HG02840 (cell line): Measurements from ENCODE around the gene IQCM.

Experiments used
- ATAC-seq: cut with Tn5 transposase; IDR thresholded peaks from one replicate; pipeline ENCODE4 v1.9.1; 2021; ENCODE audit warnings: mild to moderate bottlenecking, moderate library complexity, moderate number of reproducible peaks; ENCODE audit not compliant: unreplicated experiment, low FRiP score

IQCM gene

DNA sequence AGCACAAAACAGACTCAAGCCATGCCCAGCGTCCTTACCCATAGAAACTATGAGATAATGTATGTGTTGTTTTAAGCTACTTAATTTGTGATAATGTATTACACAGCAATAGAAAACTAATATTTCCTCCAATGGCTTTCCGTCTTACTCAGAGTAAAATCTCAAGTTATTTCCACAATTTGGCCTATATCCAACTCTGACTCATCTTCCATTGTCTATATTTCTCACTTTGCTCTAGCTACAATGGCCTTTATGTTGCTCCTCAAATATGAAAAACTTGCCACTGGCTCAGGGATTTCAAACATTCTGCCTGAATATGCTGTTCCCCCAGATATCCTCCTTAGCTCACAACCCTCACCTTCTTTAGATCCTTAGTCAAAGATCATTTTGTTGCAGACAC, 31.6 kb downstream of the IQCM start:
- no peak for ATAC-seq

GRCh38 chr4:149781150-149781549, 34.5 kb downstream of the IQCM start:
- ATAC-seq, result no peak

DNA sequence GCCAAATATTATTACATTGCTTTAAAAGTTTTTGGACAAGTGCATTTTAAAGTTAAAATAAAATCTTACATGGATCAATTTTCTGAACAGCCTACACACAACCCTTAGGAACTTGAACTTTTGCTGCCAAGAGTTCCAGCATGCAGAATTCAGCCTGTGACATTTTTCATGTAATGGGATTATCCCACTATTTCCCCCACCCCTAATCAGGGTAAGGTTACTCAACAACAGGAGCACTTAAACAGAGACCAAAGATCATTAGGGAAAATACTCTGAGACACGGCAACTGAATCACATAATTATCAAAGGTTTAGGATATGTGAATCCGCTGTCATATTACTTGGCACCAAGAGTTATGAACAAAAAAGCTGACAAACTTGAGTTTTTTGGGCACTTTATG, 47.2 kb downstream of the IQCM start:
- no peak for ATAC-seq

- ATAC-seq, result no peak
Measured at GRCh38 chr4:149766135-149766534, 49.5 kb downstream of the IQCM start.

DNA sequence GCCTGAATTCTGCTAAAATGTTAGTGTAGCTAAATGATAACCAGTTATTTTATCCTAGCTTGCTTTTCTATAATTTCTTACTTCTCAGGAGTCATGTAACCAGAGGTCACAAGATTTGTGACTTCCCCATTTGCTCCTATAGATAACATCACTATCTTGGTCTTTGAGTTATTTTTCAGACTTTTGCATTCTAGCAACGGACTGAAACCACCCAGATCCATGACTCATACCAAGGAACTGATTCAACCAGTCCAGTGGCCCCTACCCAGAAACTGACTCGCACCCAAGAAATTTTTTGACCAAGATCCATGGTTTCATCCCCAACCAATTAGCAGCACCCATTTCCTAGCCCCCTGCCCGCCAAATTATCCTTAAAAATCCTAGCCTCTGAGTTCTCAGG, 50.0 kb downstream of the IQCM start:
- no peak for ATAC-seq

- ATAC-seq, result no peak
Measured at GRCh38 chr4:149755969-149756368, 59.7 kb downstream of the IQCM start.

- no peak for ATAC-seq
Measured at GRCh38 chr4:149754526-149754925, 61.1 kb downstream of the IQCM start.

DNA sequence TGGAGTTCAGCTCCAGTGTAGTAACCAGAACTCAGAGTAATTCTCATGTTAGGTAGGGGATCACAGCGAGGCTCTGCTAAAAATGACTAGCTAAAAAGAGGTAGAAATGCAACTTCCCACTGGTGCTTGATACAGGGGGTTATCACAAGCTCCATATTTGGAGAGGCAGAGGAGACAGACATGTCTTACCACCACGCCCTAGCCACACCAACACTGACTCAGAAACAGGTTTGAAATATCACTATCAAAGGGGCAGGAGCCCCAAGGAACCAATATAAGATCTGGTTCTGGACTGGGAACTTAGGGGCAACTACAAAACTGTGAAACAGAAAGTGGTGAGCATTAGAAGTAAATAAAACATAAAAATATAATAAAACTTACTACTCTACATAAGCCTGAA, 62.9 kb downstream of the IQCM start:
- no peak for ATAC-seq

DNA sequence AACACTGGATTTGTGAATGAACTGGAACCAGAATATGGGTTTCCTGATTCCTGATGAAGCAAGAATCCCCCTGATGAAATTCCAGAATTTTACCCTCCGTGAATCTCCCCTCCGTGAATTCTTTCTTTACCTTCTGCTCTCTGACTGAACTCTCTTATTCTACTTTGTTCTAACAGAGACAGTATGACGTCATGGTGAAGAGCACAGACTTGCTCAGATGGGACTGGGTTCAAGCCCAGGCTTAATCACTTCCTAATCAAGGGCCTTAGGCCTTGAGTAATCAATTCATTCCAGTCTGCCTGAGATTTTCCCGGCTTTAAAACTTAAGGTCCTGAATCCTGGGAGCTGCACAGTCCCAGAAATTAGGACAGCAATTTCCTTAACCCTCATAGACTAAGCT, 64.5 kb downstream of the IQCM start:
- ATAC-seq, result no peak

GRCh38 chr4:149749784-149750183, 65.9 kb downstream of the IQCM start:
- ATAC-seq, result no peak

DNA sequence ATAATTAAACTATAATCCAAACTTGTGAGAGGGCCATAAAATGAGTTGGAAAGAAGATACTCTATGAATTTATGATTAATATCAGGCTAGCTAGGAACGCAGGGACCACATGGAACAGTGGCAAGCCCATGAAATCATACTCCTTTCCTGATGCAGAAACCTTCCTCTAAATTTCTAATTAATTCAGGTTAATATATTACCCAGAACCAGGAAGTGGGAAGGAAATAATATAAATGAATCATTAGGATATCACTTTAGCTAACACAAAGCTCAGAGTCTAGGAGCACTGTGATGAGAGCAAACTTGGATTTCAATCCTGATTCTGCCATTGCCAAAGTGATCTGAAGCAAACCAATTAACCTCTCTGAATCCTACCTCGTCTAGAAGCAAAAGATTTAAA, 68.0 kb downstream of the IQCM start:
- ATAC-seq, result no peak

- no peak for ATAC-seq
Measured at GRCh38 chr4:149746276-149746675, 69.4 kb downstream of the IQCM start.

DNA sequence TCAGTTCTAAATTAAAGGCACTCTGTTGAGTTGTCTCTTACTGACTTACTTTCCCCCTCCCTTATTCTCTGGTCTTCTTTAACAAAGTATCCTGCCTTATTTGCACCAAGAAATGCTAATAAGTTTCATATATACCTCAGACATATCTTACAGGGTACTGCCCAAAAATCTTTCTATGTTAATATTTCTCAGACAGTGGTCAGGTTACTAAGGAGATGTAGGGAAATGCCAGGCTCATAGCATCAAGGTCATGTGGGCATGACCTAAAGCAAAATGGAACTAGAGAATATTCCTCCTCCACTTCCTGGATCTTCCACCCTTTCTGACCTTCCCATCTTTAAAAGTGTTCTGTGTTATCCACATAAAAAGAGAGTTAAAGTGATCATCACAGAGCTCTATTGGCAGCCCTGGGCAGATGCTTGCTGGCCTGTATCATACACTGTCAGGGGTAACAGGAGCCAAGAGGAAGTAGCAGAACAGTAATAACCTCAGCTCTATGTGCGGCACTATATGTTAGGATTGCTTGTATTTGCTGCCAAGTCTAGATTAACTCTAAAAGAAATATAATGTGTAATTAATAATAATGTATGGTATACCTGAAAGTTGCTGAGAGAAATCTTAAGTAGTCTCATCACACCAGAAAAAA, 74.3 kb downstream of the IQCM start:
- ATAC-seq, result no peak

- ATAC-seq, result no peak
Measured at GRCh38 chr4:149738156-149738555, 77.5 kb downstream of the IQCM start.

DNA sequence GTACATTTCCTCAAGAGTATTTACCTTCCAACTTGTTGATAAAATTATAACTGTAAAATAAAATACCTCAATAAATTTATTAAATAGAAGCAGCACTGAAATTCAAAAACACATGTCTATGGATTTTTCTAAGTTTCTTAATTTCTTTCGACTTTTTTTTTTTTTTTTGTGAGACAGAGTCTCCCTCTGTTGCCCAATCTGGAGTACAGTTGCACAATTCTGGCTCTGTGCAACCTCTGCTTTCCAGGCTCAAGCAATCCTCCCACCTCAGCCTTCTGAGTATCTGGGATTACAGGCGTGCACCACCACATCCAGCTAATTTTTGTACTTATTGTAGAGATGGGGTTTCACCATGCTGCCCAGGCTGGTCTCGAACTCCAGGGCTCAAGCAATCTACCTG, 79.8 kb downstream of the IQCM start:
- no peak for ATAC-seq

DNA sequence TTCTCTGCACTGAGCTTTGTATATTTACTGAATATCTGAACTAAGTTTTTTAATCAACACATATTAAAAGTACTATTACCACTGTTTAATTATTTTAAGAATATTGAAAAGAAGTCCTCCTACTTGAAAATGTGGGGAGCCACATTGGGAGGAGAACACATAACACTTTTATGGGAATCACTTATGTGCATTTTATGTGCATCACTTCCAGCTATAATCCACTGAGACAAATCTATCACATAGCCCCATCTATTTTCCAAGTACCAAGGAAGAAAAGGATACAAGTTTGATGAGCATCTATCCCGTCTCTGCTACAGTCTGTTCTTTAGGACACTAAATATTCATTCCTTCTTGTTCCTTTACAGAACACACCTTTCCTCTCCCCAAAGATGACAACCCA, 87.2 kb downstream of the IQCM start:
- ATAC-seq, result no peak

DNA sequence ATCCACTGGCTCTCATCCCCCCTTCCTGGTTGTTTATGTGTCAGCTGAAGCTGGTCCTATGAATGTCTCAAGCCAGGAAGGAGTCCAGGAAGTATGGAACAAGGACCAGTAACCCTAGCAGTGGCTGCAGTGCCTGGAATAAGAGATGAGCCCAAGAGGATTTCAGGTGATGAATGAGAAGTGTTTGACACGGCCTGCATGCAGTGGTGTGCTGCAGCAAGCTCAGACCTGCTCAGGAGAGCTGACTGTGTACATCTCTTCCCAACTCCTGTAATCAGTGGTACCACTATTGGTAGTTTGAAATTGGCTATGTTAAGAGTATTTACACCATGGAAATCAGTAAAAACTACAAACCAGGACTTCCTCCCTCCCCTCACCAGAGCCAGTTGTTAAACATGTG, 88.0 kb downstream of the IQCM start:
- ATAC-seq, result no peak

DNA sequence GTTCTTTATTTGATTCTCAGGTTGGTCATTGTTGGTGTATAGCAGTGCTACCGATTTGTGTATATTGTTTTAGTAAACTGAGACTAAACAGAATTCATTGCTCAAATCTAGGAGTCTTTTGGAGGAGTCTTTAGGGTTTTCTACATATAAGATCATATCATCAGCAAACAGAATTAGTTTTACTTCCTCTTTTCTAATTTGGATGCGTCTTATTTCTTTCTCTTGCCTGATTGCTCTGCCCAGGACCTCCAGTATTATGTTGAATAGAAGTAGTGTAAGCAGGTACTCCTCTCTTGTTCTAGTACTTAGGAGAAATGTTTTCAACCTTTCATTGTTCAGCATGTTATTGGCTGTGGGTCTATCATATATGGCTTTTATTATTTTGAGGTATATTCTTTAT, 92.6 kb downstream of the IQCM start:
- no peak for ATAC-seq

GRCh38 chr4:149719806-149720205, 95.8 kb downstream of the IQCM start:
- no peak for ATAC-seq

DNA sequence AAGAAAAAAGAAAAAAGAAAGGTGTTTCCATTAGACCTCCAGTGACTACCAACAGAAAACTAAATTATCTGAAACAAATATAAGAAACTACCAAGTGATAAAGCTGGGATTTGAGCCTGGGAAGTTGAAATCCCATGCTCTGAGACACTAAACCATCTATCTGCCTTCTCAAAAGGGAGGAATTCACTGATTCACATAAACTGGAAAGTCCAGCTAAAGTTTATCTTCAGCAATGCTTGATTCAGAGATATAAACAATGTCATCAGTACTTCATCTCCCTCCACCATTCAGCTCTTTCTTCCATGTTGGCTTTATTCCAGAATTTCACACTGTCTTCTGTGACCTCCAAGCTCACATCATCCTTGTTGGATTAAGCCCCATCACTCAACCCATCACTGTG, 96.3 kb downstream of the IQCM start:
- no peak for ATAC-seq

DNA sequence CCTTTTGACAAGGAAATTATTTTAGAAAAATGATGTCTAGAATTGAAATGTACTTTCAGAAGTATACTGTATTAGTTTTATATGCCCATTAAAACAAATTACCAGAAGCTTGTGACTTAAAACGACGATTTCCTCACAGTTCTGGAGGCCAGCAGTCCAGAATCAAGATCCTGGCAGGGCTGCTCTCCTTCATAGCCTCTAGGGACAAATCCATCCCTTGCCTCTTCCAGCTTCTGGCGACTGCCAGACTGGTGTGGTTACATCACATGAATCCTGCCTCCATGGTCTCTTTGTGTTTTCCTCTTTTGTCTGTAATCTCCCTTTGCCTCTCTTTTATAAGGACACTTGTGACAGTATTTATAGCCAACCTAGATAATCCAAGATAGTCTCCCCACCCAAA, 97.1 kb downstream of the IQCM start:
- ATAC-seq, result no peak

DNA sequence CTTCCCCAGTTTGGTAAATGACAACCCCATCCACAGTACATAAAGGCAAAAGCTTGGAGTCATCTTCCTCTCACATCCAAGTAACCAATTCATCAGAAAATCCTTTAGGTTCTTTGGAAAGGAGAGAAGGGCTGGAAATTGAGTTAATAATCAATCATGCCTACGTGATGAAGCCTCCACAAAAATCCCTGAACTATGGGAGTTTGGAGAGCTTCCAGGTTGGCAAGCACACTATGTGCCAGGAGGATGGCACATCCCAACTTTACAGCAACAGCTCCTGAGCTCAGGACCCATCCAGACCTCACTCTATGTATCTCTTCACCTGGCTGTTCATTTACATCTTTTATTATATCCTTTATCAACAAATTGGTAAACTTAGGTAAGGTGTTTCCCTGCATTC, 98.9 kb downstream of the IQCM start:
- ATAC-seq, result no peak
